ENCODE results near the gene IDH3A. TPM values are rescaled to one million over a fixed set of nuclear protein-coding genes. Genes with fewer than 3 reads are reported as not detected.

IDH3A gene
- total RNA-seq (2014; rRNA removed) = 51.2 and 87.1 TPM in 2 replicates
- polyA plus RNA-seq (2012) = 35.0 TPM

- DNase-seq (ENCODE audit: low read depth) = peak; percentile 94
These were observed at the start of gene IDH3A for GRCh38 chr15:78149068-78149804. TSS of gene IDH3A (plus strand) at chr15:78149362. CDS start at chr15:78149404, 42 bp downstream.

- DNase-seq (ENCODE audit: low read depth) = no peak
These were observed 48.3 kb upstream of the IDH3A start for GRCh38 chr15:78100886-78101285.

GRCh38 chr15:78101423-78102105 is 47.6 kb upstream of the IDH3A start:
- DNase-seq (ENCODE audit: low read depth) = no peak

- DNase-seq (ENCODE audit: low read depth) = no peak
These were observed 47.0 kb upstream of the IDH3A start for GRCh38 chr15:78102211-78102610.

GRCh38 chr15:78102741-78103140 is 46.4 kb upstream of the IDH3A start:
- DNase-seq (ENCODE audit: low read depth) = no peak

GRCh38 chr15:78103406-78104118 is 45.6 kb upstream of the IDH3A start:
- DNase-seq (ENCODE audit: low read depth) = no peak

- DNase-seq (ENCODE audit: low read depth) = peak; percentile 11
These were observed 45.1 kb upstream of the IDH3A start for GRCh38 chr15:78104119-78104479.

GRCh38 chr15:78104566-78105475 is 44.3 kb upstream of the IDH3A start:
- DNase-seq (ENCODE audit: low read depth) = no peak

GRCh38 chr15:78105476-78106241 is 43.5 kb upstream of the IDH3A start:
- peak; percentile 43 for DNase-seq (ENCODE audit: low read depth)

GRCh38 chr15:78107471-78107870 is 41.7 kb upstream of the IDH3A start:
- no peak for DNase-seq (ENCODE audit: low read depth)

GRCh38 chr15:78108300-78109084 is 40.7 kb upstream of the IDH3A start:
- peak; percentile 84 for DNase-seq (ENCODE audit: low read depth)

- DNase-seq (ENCODE audit: low read depth) = no peak
These were observed 40.0 kb upstream of the IDH3A start for GRCh38 chr15:78109156-78109555.

- no peak for DNase-seq (ENCODE audit: low read depth)
These were observed 39.1 kb upstream of the IDH3A start for GRCh38 chr15:78110096-78110495.

- DNase-seq (ENCODE audit: low read depth) = no peak
These were observed 38.2 kb upstream of the IDH3A start for GRCh38 chr15:78110916-78111475.

GRCh38 chr15:78111788-78112187 is 37.4 kb upstream of the IDH3A start:
- no peak for DNase-seq (ENCODE audit: low read depth)

GRCh38 chr15:78112551-78112950 is 36.6 kb upstream of the IDH3A start:
- DNase-seq (ENCODE audit: low read depth) = no peak

GRCh38 chr15:78120523-78120922 is 28.6 kb upstream of the IDH3A start:
- no peak for DNase-seq (ENCODE audit: low read depth)

- DNase-seq (ENCODE audit: low read depth) = no peak
These were observed 23.9 kb upstream of the IDH3A start for GRCh38 chr15:78125267-78125666.

GRCh38 chr15:78127882-78128281 is 21.3 kb upstream of the IDH3A start:
- DNase-seq (ENCODE audit: low read depth) = no peak
